GM13976 (cell line): Measurements from ENCODE around the gene PALM.
A peak's percentile ranks its signal among the peaks of the same experiment; 100 is the strongest.
"Not testable (repeated sequence)": the region's sequence is repeated elsewhere in the genome, so short reads cannot be mapped to it uniquely, and the experiment has no call there.

Source experiments
- DNase-seq: peaks from one replicate; pipeline ENCODE4 v3.0.0; 2012; ENCODE audit warnings: low spot score
- in situ Hi-C: fragments of 300-500 bp; cut with MboI; formaldehyde crosslinking; loops from one replicate; pipeline ENCODE4 v1.12.0; 2022; ENCODE audit warnings: low sequenced_read_pairs, mixed read lengths, inconsistent platforms; ENCODE audit not compliant: unreplicated experiment
- TF ChIP-seq, protein P1 (sequence below): IDR thresholded peaks from 2 replicates; pipeline ENCODE4 v1.5.1; 2012; ENCODE audit warnings: borderline replicate concordance, mild to moderate bottlenecking; ENCODE audit not compliant: insufficient read depth; ENCODE audit errors: extremely low read depth, missing control alignments, control extremely low read depth

The PALM gene

GRCh38 chr19:663682-664117 lies 45.0 kb upstream of the PALM start:
- TF ChIP-seq, protein P1, sequence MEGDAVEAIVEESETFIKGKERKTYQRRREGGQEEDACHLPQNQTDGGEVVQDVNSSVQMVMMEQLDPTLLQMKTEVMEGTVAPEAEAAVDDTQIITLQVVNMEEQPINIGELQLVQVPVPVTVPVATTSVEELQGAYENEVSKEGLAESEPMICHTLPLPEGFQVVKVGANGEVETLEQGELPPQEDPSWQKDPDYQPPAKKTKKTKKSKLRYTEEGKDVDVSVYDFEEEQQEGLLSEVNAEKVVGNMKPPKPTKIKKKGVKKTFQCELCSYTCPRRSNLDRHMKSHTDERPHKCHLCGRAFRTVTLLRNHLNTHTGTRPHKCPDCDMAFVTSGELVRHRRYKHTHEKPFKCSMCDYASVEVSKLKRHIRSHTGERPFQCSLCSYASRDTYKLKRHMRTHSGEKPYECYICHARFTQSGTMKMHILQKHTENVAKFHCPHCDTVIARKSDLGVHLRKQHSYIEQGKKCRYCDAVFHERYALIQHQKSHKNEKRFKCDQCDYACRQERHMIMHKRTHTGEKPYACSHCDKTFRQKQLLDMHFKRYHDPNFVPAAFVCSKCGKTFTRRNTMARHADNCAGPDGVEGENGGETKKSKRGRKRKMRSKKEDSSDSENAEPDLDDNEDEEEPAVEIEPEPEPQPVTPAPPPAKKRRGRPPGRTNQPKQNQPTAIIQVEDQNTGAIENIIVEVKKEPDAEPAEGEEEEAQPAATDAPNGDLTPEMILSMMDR, result no peak
- in situ Hi-C loops, result no loop called here
- DNase-seq, result no peak

GRCh38 chr19:664913-665443 lies 43.8 kb upstream of the PALM start:
- peak; percentile 89 for DNase-seq
- TF ChIP-seq, protein P1, result peak; percentile 87
- in situ Hi-C loops, result loop anchor here (5.0 kb wide), 1 partner anchor 67 kb away; no protein-coding TSS in a partner anchor

DNA sequence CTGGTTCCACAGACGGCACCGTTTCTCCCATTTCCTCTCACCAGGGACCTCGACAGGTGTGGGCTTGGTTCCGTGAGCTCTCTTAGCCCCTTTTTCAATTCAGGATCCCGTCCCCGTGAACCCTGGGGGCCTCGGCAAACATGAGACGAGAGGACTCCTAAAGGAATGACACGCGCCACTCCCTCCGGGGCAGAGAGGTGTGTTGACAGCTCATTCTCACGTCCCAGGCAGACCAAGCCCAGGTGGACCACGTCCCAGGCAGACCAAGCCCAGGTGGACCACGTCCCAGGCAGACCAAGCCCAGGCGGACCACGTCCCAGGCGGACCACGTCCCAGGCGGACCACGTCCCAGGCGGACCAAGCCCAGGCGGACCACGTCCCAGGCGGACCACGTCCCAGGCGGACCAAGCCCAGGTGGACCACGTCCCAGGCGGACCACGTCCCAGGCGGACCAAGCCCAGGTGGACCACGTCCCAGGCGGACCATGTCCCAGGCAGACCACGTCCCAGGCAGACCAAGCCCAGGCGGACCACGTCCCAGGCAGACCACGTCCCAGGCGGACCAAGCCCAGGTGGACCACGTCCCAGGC lies 41.7 kb upstream of the PALM start:
- not testable (repeated sequence) for DNase-seq
- in situ Hi-C loops, result loop anchor here (5.0 kb wide), 1 partner anchor 65 kb away; no protein-coding TSS in a partner anchor

- not testable (repeated sequence) for DNase-seq
- in situ Hi-C loops, result loop anchor here (5.0 kb wide), 1 partner anchor 63 kb away; no protein-coding TSS in a partner anchor
Observed at GRCh38 chr19:668675-669434, 39.9 kb upstream of the PALM start.

DNA sequence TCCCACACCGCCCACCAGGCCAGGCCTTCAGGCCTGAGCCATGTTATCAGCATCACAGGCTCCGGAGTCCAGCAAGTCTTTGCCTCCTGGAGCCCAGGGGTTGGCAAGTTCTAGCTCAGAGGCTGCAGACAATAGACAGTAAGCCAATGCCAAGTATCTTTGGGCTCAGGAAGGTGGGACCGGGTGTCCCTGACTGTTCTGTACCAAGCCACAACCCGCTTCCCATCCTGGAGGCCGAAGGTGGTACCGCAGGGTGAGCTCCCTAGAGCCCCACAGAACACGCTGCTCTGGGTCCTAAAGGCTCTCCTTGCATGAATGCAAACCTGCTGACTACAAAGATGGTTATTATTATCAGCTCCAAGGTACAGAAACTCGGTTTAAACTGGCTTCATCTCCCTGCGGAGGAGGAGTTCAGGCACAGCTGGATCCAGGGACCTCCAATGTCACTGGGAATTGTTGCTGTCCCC lies 38.1 kb upstream of the PALM start:
- no peak for DNase-seq
- TF ChIP-seq, protein P1, result no peak
- in situ Hi-C loops, result no loop called here

- DNase-seq, result no peak
- in situ Hi-C loops, result no loop called here
- TF ChIP-seq, protein P1, result no peak
Observed at GRCh38 chr19:674282-675151, 34.2 kb upstream of the PALM start.

DNA sequence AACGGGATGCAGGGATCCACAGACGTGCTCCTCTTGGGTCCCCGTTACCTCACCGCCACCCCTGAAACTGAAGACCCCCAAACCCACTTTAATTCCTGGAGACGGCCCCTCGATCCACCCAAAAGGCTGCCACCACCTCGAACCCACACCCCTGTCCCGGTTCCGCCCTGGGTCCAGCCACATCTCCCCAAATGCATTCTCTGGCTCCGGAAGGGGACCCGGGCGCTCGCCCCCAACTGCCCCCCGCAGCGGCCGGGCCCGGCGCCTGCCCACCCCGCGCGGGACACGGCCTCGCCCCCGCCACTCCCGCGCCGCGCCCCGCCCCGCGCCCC lies 32.8 kb upstream of the PALM start:
- DNase-seq, result no peak

More for the DNA sequence above, 32.8 kb upstream of the PALM start:
- in situ Hi-C loops, result no loop called here
- TF ChIP-seq, protein P1, result no peak
